ENCODE data around the gene TIMD4. TPM values are rescaled to one million over a fixed set of nuclear protein-coding genes. Genes with fewer than 3 reads are reported as not detected.

Gene TIMD4
- total and polyA plus RNA-seq, 8 donors, result 0.45 to 3.7 (median 2.0) TPM; not detected in 5

DNA sequence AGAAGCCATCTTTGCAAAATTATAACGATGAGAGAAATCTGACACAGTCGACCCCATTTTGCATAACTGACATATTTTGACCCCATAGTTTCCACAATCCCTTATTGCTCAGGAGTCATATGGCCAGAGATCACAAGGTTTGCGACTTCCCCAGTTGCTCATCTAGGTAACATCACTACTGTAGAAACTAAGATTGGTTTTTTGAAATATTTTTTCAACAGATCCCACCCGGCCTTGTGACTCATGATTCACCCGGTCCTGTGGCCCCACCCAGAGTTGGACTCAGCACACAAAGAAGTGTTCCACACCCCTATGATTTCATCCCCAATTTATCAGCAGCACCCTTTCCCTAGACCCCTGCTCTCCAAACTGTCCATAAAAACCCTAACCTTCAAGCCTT, 50.2 kb downstream of the TIMD4 start:
- H3K36me3 ChIP-seq, result no peaks in the 10 kb centered on the region
- no peak for DNase-seq
- no peak overlapping the region for H3K4me3 ChIP-seq
- H3K4me1 ChIP-seq, result no peaks in the 10 kb centered on the region
- TF ChIP-seq, protein P1, sequence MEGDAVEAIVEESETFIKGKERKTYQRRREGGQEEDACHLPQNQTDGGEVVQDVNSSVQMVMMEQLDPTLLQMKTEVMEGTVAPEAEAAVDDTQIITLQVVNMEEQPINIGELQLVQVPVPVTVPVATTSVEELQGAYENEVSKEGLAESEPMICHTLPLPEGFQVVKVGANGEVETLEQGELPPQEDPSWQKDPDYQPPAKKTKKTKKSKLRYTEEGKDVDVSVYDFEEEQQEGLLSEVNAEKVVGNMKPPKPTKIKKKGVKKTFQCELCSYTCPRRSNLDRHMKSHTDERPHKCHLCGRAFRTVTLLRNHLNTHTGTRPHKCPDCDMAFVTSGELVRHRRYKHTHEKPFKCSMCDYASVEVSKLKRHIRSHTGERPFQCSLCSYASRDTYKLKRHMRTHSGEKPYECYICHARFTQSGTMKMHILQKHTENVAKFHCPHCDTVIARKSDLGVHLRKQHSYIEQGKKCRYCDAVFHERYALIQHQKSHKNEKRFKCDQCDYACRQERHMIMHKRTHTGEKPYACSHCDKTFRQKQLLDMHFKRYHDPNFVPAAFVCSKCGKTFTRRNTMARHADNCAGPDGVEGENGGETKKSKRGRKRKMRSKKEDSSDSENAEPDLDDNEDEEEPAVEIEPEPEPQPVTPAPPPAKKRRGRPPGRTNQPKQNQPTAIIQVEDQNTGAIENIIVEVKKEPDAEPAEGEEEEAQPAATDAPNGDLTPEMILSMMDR (IDR thresholded peaks at IDR 0.05), result no peak
- no peaks in the 10 kb centered on the region for H3K27me3 ChIP-seq
- WGBS, 5 donors, result 61 to 85% (median 76%) methylated on average over 5 of the region's 5 CpGs
- intact Hi-C loops (cut with DNase I; ENCODE audit: low total_unique reads), result no loop called here
- no peak overlapping the region for H3K27ac ChIP-seq
- no peaks in the 10 kb centered on the region for H3K9me3 ChIP-seq

DNA sequence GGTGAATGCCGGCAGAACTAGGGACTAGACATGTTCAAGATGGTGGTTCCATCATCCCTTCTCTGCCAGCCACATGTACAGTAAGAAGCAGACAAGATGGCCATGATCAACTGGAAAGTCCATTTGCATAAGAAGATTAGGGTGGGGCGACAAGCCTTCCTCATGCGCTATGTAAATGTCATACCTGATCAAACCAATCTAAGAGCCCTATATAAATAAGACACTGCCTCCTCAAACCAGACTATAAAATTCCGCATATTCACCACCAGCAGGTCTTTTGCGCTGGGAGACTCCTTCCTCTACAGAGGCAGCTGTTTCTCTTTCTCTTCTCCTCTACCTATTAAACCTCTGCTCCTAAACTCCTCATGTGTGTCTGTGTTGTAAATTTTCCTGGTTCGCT, 53.8 kb downstream of the TIMD4 start:
- no peak for DNase-seq
- Histone ChIP-seq H3K4me1 (no peaks in the 10 kb centered on the region), H3K36me3 (no peaks in the 10 kb centered on the region), H3K9me3 (no peaks in the 10 kb centered on the region), H3K4me3 (no peak overlapping the region), H3K27ac (no peak overlapping the region), H3K27me3 (no peaks in the 10 kb centered on the region)
- intact Hi-C loops (cut with DNase I; ENCODE audit: low total_unique reads), result no loop called here
- no peak for TF ChIP-seq POLR2AphosphoS5 (IDR thresholded peaks at IDR 0.05)
- no peak for TF ChIP-seq EP300 (IDR thresholded peaks at IDR 0.05)
- no peak for TF ChIP-seq POLR2A (IDR thresholded peaks at IDR 0.05)
- TF ChIP-seq, protein P1 (IDR thresholded peaks at IDR 0.05), result no peak
- 87 to 95% (median 94%) methylated on average over 6 of the region's 6 CpGs for WGBS, 5 donors

DNA sequence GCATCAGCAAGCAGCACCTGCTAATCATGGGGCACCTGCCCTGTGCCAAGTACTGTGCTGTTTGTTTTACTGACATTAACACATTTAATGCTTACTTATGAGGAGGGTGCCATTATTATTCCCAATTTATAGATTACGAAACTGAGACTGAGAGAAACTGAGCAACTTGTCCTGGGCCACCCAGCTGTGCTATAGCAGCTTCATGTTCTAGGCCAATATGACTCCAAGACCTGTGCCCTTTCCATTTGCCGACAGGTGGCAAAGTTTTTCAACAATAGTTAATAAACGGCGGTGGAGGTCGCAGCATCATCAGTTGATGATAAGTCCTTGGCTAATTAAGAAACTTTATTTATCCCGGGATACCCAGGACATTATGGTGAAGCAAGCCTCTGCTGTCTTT, 55.4 kb downstream of the TIMD4 start:
- H3K9me3 ChIP-seq, result no peaks in the 10 kb centered on the region
- no peak for DNase-seq
- WGBS, 5 donors, result 85 to 93% (median 90%) methylated on average over 6 of the region's 6 CpGs
- no peak overlapping the region for H3K27ac ChIP-seq
- H3K36me3 ChIP-seq, result no peaks in the 10 kb centered on the region
- no peak overlapping the region for H3K4me3 ChIP-seq
- no peaks in the 10 kb centered on the region for H3K27me3 ChIP-seq
- TF ChIP-seq POLR2A (IDR thresholded peaks at IDR 0.05), result no peak
- no peaks in the 10 kb centered on the region for H3K4me1 ChIP-seq
- intact Hi-C loops (cut with DNase I; ENCODE audit: low total_unique reads), result no loop called here

DNA sequence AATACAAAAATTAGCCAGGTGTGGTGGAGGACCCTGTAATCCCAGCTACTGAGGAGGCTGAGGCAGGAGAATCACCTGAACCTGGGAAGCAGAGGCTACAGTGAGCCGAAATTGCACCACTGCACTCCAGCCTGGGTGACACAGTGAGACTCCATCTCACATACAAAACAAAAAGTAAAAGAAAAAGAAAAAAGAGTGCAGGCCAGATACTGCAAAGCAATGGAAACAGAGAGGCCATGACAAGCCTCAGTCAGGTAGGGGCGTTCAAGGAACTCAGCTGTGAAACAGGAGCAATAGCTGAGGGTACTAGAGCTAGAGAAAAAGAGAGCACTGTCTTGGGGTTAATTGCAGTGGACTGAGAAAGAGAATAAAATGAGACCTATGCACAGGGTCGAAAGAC, 56.2 kb downstream of the TIMD4 start:
- no peak overlapping the region for H3K27ac ChIP-seq
- H3K4me1 ChIP-seq, result no peaks in the 10 kb centered on the region
- WGBS, 5 donors, result 60 to 78% (median 65%) methylated on average over 3 of the region's 3 CpGs
- TF ChIP-seq POLR2A (IDR thresholded peaks at IDR 0.05) (no peak), POLR2AphosphoS5 (IDR thresholded peaks at IDR 0.05) (no peak), EP300 (IDR thresholded peaks at IDR 0.05) (no peak)
- TF ChIP-seq, protein P1 (IDR thresholded peaks at IDR 0.05), result no peak
- intact Hi-C loops (cut with DNase I; ENCODE audit: low total_unique reads), result no loop called here
- no peak for DNase-seq
- H3K4me3 ChIP-seq, result no peak overlapping the region
- no peaks in the 10 kb centered on the region for H3K27me3 ChIP-seq
- no peaks in the 10 kb centered on the region for H3K9me3 ChIP-seq
- no peaks in the 10 kb centered on the region for H3K36me3 ChIP-seq

DNA sequence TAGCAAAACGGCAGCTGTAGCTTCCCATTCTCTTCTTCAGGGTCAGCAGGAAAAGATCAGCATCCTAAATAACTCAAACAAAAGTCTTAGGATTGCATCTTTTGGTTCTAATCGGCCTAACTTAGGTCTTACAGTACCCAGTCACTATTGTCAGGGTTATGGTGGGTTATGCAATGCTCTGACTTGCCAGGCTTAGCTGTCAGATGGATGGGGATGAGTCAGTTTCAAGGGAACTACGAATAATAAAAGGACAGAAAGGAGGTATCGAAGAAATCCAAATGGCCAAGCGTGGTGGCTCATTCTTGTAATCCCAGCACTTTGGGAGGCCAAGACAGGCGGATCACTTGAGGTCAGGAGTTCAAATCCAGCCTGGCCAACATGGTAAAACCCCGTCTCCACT, 66.5 kb downstream of the TIMD4 start:
- TF ChIP-seq POLR2A (IDR thresholded peaks at IDR 0.05), result no peak
- no peak for TF ChIP-seq POLR2AphosphoS5 (IDR thresholded peaks at IDR 0.05)
- TF ChIP-seq, protein P1 (IDR thresholded peaks at IDR 0.05), result no peak
- TF ChIP-seq EP300 (IDR thresholded peaks at IDR 0.05), result no peak
- Histone ChIP-seq H3K4me3 (no peak overlapping the region), H3K36me3 (no peaks in the 10 kb centered on the region), H3K4me1 (no peaks in the 10 kb centered on the region), H3K27me3 (no peaks in the 10 kb centered on the region), H3K27ac (no peak overlapping the region), H3K9me3 (no peaks in the 10 kb centered on the region)
- no peak for DNase-seq
- intact Hi-C loops (cut with DNase I; ENCODE audit: low total_unique reads), result no loop called here
- WGBS, 5 donors, result 74 to 85% (median 78%) methylated on average over 7 of the region's 7 CpGs

Measured in stomach (tissue), 9 donors.